ENCODE results near the gene CDH15. TPM values are rescaled to one million over a fixed set of nuclear protein-coding genes. Genes with fewer than 3 reads are reported as not detected.

The CDH15 gene
- total RNA-seq, 1 donor = under 0.01 TPM

GRCh38 chr16:89152831-89153700 is 18.5 kb upstream of the CDH15 start:
- no peak for DNase-seq (ENCODE audit: low read depth)
- TF ChIP-seq CTCF (IDR thresholded peaks at IDR 0.05; ENCODE audit: insufficient read depth, low read depth, low read length) = no peak
- no peak overlapping the region for H3K4me3 ChIP-seq (ENCODE audit: low read depth, low read length)

GRCh38 chr16:89153848-89154271 is 17.7 kb upstream of the CDH15 start:
- no peak for TF ChIP-seq CTCF (IDR thresholded peaks at IDR 0.05; ENCODE audit: insufficient read depth, low read depth, low read length)
- H3K4me3 ChIP-seq (ENCODE audit: low read depth, low read length) = no peak overlapping the region
- DNase-seq (ENCODE audit: low read depth) = no peak

- DNase-seq (ENCODE audit: low read depth) = no peak
- no peak for TF ChIP-seq CTCF (IDR thresholded peaks at IDR 0.05; ENCODE audit: insufficient read depth, low read depth, low read length)
- no peak overlapping the region for H3K4me3 ChIP-seq (ENCODE audit: low read depth, low read length)
These were observed 17.0 kb upstream of the CDH15 start for GRCh38 chr16:89154390-89155183.

GRCh38 chr16:89155184-89155679 is 16.3 kb upstream of the CDH15 start:
- H3K4me3 ChIP-seq (ENCODE audit: low read depth, low read length) = no peak overlapping the region
- peak; percentile 88 for DNase-seq (ENCODE audit: low read depth)
- no peak for TF ChIP-seq CTCF (IDR thresholded peaks at IDR 0.05; ENCODE audit: insufficient read depth, low read depth, low read length)

GRCh38 chr16:89155851-89156739 is 15.5 kb upstream of the CDH15 start:
- TF ChIP-seq CTCF (IDR thresholded peaks at IDR 0.05; ENCODE audit: insufficient read depth, low read depth, low read length) = no peak

More at GRCh38 chr16:89155851-89156739, 15.5 kb upstream of the CDH15 start:
- H3K4me3 ChIP-seq (ENCODE audit: low read depth, low read length) = no peak overlapping the region
- DNase-seq (ENCODE audit: low read depth) = peak; percentile 20
